Measurements from ENCODE around the gene PLA2G4E.

- TF ChIP-seq JUND (IDR thresholded peaks at IDR 0.05; ENCODE audit: borderline replicate concordance, low read depth, low read length) (no peak), JUND (tag; IDR thresholded peaks at IDR 0.05; ENCODE audit: borderline replicate concordance, low read depth, low read length) (no peak), ATF1 (CRISPR knock-in tag; IDR thresholded peaks at IDR 0.05) (no peak), ATF1 (tag; IDR thresholded peaks at IDR 0.05) (no peak)
Observed at GRCh38 chr15:41951571-41951970, 69.3 kb downstream of the PLA2G4E start.
